ENCODE results near the gene ZFYVE27.

ZFYVE27 gene

DNA sequence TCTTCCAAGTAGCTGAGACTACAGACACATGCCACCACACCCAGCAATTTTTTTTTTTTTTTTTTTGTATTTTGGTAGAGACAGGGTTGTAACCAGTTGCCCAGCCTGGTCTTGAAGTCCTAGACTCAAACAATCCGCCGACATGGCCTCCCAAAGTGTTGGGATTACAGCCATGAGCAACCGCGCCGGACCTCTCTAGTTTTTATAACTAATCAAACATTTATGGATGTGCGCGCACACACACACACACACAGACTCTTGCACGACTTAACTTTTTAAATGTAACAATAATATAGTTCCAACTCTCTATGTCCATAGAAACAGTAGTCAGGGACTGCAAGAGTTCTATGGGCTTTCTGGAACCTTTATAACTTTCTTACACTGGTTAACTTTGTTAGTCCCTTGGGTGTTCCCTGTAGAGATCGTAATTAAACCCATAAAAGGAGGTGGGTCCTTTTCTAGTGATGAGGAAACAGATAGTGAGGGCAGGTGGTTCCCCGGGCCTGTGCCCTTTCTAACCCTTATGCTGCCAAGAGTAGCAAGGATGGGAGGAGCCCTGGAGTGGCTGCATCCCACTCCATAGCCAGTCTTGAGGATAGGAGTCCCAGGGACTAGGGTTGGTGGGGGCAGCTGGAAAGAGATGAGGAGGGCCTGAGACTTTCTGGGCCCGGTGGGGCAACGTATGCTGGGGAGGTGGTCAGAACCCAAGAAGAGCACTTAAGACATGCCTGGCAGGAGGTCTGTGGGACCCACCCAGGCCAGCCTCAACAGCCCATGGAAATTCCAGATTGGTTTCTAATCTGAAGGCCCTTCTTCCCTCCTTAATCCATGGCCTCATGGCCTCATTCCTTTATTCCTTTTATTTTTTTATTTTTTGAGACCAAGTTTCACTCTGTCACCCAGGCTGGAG, 14.8 kb upstream of the ZFYVE27 start:
- H3K27ac ChIP-seq: no peak overlapping the region
- TF ChIP-seq, protein P1, sequence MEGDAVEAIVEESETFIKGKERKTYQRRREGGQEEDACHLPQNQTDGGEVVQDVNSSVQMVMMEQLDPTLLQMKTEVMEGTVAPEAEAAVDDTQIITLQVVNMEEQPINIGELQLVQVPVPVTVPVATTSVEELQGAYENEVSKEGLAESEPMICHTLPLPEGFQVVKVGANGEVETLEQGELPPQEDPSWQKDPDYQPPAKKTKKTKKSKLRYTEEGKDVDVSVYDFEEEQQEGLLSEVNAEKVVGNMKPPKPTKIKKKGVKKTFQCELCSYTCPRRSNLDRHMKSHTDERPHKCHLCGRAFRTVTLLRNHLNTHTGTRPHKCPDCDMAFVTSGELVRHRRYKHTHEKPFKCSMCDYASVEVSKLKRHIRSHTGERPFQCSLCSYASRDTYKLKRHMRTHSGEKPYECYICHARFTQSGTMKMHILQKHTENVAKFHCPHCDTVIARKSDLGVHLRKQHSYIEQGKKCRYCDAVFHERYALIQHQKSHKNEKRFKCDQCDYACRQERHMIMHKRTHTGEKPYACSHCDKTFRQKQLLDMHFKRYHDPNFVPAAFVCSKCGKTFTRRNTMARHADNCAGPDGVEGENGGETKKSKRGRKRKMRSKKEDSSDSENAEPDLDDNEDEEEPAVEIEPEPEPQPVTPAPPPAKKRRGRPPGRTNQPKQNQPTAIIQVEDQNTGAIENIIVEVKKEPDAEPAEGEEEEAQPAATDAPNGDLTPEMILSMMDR (conservative IDR thresholded peaks at IDR 0.05; ENCODE audit: low read depth, low read length): no peak
- no peaks in the 10 kb centered on the region for H3K36me3 ChIP-seq (ENCODE audit: insufficient read depth)
- no peaks in the 10 kb centered on the region for H4K20me1 ChIP-seq (ENCODE audit: insufficient read depth)
- no peaks in the 10 kb centered on the region for H3K4me1 ChIP-seq (ENCODE audit: low read depth, poor library complexity, severe bottlenecking)
- H3K27me3 ChIP-seq (ENCODE audit: insufficient read depth, low read depth): no peaks in the 10 kb centered on the region
- no peak overlapping the region for H2AFZ ChIP-seq (ENCODE audit: low read depth)
- H3K79me2 ChIP-seq (ENCODE audit: insufficient read depth, low read depth): no peaks in the 10 kb centered on the region
- H3K9ac ChIP-seq: no peak overlapping the region
- no peak overlapping the region for H3K4me3 ChIP-seq (IDR thresholded peaks at IDR 0.05; ENCODE audit: insufficient read depth, low read depth, low read length)
- H3K4me2 ChIP-seq: no peak overlapping the region

DNA sequence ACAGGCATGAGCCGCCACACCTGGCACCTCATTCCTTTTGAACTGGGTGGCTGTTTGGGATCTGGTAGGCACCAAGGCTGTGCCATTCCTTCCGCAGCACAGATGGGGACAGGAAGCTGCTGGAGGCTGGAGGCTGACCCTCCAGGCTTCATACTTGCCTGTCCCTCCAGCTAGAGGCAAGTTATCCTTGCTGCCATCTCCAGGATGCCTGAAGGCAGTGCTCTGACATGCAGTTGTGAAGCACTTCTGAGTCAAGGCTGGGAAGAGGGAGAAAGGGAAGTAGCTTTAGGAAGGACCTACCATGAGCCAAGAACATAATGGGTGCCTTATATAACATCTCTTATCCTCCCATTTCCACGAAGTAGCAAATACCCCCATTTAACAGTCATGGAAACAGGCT, 13.9 kb upstream of the ZFYVE27 start:
- no peaks in the 10 kb centered on the region for H3K4me1 ChIP-seq (ENCODE audit: low read depth, poor library complexity, severe bottlenecking)
- H3K9ac ChIP-seq: no peak overlapping the region
- H3K27ac ChIP-seq: no peak overlapping the region
- no peaks in the 10 kb centered on the region for H3K36me3 ChIP-seq (ENCODE audit: insufficient read depth)
- no peaks in the 10 kb centered on the region for H4K20me1 ChIP-seq (ENCODE audit: insufficient read depth)
- H3K4me2 ChIP-seq: no peak overlapping the region
- H3K27me3 ChIP-seq (ENCODE audit: insufficient read depth, low read depth): no peaks in the 10 kb centered on the region
- H2AFZ ChIP-seq (ENCODE audit: low read depth): no peak overlapping the region
- TF ChIP-seq, protein P1 (conservative IDR thresholded peaks at IDR 0.05; ENCODE audit: low read depth, low read length): no peak
- no peak overlapping the region for H3K4me3 ChIP-seq (IDR thresholded peaks at IDR 0.05; ENCODE audit: insufficient read depth, low read depth, low read length)
- H3K79me2 ChIP-seq (ENCODE audit: insufficient read depth, low read depth): no peaks in the 10 kb centered on the region

DNA sequence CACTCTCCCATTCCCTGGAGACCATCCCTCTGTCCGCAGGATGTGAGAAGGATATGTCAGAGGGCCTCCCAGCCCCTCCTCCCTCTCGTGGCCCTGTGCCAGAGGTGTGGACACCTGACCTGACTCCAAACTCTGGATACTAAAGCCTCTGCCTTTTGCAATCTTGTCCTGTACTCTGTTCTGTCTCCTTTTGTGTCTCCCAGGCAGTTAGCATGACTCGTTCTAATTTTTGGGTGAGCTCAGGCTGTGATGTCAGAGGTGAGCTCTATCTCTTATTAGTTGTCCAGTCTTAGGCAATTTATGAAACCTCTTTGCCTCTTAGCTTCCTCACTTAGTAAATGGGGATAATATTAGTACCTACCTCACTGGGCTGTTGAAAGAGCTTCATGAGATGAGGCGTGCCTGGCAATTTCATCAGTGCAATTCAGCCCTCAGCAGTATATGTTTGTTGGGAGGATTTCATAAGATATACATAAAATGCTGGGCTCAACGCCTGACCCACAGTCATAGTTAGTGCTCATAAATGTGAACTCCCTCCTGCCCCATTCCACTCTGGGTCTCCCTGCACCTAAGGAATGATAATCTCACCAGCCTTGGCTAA, 12.5 kb upstream of the ZFYVE27 start:
- Histone ChIP-seq H3K4me2 (no peak overlapping the region), H3K27me3 (ENCODE audit: insufficient read depth, low read depth) (no peaks in the 10 kb centered on the region; the same call in 1 of the 2 replicates)

DNA sequence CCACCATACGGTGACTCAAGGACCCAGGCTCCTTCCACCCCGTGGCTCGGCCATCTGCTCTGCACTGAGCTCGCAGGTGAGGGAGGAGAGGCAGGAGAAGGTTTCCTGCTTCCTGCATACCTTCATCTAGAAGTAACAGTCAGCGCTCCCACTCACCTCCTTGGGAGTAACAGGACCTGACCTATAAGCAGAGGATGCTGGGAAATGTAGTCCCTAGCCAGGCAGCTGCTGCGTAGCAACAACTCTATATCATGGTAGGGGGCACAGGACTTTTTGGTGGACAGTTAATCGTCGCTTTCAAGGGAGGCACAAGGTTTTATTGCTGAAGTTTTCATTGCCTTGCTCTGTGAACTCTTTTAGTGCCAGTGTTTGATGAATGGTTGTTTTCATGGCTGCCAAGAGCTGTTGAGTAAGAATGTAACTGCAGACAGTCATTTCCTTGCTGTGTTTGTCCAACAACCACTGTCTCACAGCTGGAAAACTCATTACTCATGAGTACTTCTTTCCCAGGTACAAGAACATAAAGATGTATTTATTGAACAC, 10.2 kb upstream of the ZFYVE27 start:
- H3K9ac ChIP-seq: no peak overlapping the region

More for the DNA sequence above, 12.5 kb upstream of the ZFYVE27 start:
- Histone ChIP-seq H4K20me1 (ENCODE audit: insufficient read depth) (no peaks in the 10 kb centered on the region), H3K4me1 (ENCODE audit: low read depth, poor library complexity, severe bottlenecking) (no peaks in the 10 kb centered on the region), H3K27ac (no peak overlapping the region), H3K79me2 (ENCODE audit: insufficient read depth, low read depth) (no peaks in the 10 kb centered on the region), H3K4me3 (IDR thresholded peaks at IDR 0.05; ENCODE audit: insufficient read depth, low read depth, low read length) (no peak overlapping the region), H2AFZ (ENCODE audit: low read depth) (no peak overlapping the region), H3K9ac (no peak overlapping the region), H3K36me3 (ENCODE audit: insufficient read depth) (no peaks in the 10 kb centered on the region)
- TF ChIP-seq, protein P1 (conservative IDR thresholded peaks at IDR 0.05; ENCODE audit: low read depth, low read length): no peak

More for the DNA sequence above, 10.2 kb upstream of the ZFYVE27 start:
- H2AFZ ChIP-seq (ENCODE audit: low read depth): no peak overlapping the region
- H3K36me3 ChIP-seq (ENCODE audit: insufficient read depth): no peaks in the 10 kb centered on the region
- no peaks in the 10 kb centered on the region for H4K20me1 ChIP-seq (ENCODE audit: insufficient read depth)
- TF ChIP-seq, protein P1 (conservative IDR thresholded peaks at IDR 0.05; ENCODE audit: low read depth, low read length): no peak
- no peak overlapping the region for H3K27ac ChIP-seq
- H3K4me1 ChIP-seq (ENCODE audit: low read depth, poor library complexity, severe bottlenecking): peaks cover 3% of the 10 kb centered on the region
- no peak overlapping the region for H3K4me3 ChIP-seq (IDR thresholded peaks at IDR 0.05; ENCODE audit: insufficient read depth, low read depth, low read length)
- H3K27me3 ChIP-seq (ENCODE audit: insufficient read depth, low read depth): no peaks in the 10 kb centered on the region; the same call in 1 of the 2 replicates
- no peak overlapping the region for H3K4me2 ChIP-seq
- H3K79me2 ChIP-seq (ENCODE audit: insufficient read depth, low read depth): no peaks in the 10 kb centered on the region

All from KMS-11 (cell line).